ENCODE results near the gene WLS. TPM values are rescaled to one million over a fixed set of nuclear protein-coding genes. Genes with fewer than 3 reads are reported as not detected.
A peak's percentile ranks its signal among the peaks of the same experiment; 100 is the strongest.

WLS gene
- total RNA-seq, 4 donors from 2014 or later, result 94.8 to 228 (median 163) TPM

- H3K27ac ChIP-seq (replicated peaks in 1 of 4), result peak overlapping the region in 1 of 4 donors; percentile 69
- peaks cover 34 to 86% (median 50%) of the 10 kb centered on the region in 4 donors for H3K36me3 ChIP-seq
Observed at GRCh38 chr1:68151690-68152089, 80.6 kb downstream of the WLS start.

GRCh38 chr1:68149907-68150306 is 82.4 kb downstream of the WLS start:
- H3K4me1 ChIP-seq, result peaks cover 18 to 40% (median 36%) of the 10 kb centered on the region in 4 donors
- intact Hi-C loops (cut with DNase I), result no loop called here
- 92% methylated on average over 7 of the region's 8 CpGs for WGBS
- peak overlapping the region; percentile 69 to 83 (median 76) for H3K27ac ChIP-seq (replicated peaks in 1 of 4)
- H3K36me3 ChIP-seq, result peaks cover 34 to 93% (median 52%) of the 10 kb centered on the region in 4 donors
- TF ChIP-seq POLR2A (IDR thresholded peaks at IDR 0.05; ENCODE audit: low read depth) (no peak), CTCF (IDR thresholded peaks at IDR 0.05) (no peak), POLR2AphosphoS5 (IDR thresholded peaks at IDR 0.05) (no peak), EP300 (IDR thresholded peaks at IDR 0.05) (no peak)
- H3K9me3 ChIP-seq, result no peaks in the 10 kb centered on the region
- no peak for DNase-seq (ENCODE audit: extremely low spot score)
- no peaks in the 10 kb centered on the region for H3K27me3 ChIP-seq
- no peak overlapping the region for H3K4me3 ChIP-seq

More at GRCh38 chr1:68151690-68152089, 80.6 kb downstream of the WLS start:
- TF ChIP-seq POLR2A (IDR thresholded peaks at IDR 0.05; ENCODE audit: low read depth) (no peak), EP300 (IDR thresholded peaks at IDR 0.05) (no peak), POLR2AphosphoS5 (IDR thresholded peaks at IDR 0.05) (no peak), CTCF (IDR thresholded peaks at IDR 0.05) (no peak)
- no peaks in the 10 kb centered on the region for H3K27me3 ChIP-seq
- no peak for DNase-seq (ENCODE audit: extremely low spot score)
- no peaks in the 10 kb centered on the region for H3K9me3 ChIP-seq
- peaks cover 18 to 29% (median 24%) of the 10 kb centered on the region in 4 donors for H3K4me1 ChIP-seq
- intact Hi-C loops (cut with DNase I), result no loop called here
- H3K4me3 ChIP-seq, result no peak overlapping the region
- 73% methylated on average over 3 of the region's 3 CpGs for WGBS

- Histone ChIP-seq H3K27ac (replicated peaks in 1 of 4) (peak overlapping the region; percentile 69 to 83 (median 76)), H3K9me3 (no peaks in the 10 kb centered on the region), H3K4me3 (no peak overlapping the region), H3K4me1 (peaks cover 18 to 44% (median 38%) of the 10 kb centered on the region in 4 donors), H3K27me3 (no peaks in the 10 kb centered on the region), H3K36me3 (peaks cover 34 to 93% (median 52%) of the 10 kb centered on the region in 4 donors)
- intact Hi-C loops (cut with DNase I), result no loop called here
- DNase-seq (ENCODE audit: extremely low spot score), result no peak
- WGBS, result 63% methylated on average over 5 of the region's 5 CpGs
- TF ChIP-seq POLR2AphosphoS5 (IDR thresholded peaks at IDR 0.05) (peak; percentile 61 to 73), POLR2A (IDR thresholded peaks at IDR 0.05; ENCODE audit: low read depth) (no peak)
Observed at GRCh38 chr1:68149110-68149798, 83.1 kb downstream of the WLS start.

- peaks cover 18 to 46% (median 39%) of the 10 kb centered on the region in 4 donors for H3K4me1 ChIP-seq
- DNase-seq (ENCODE audit: extremely low spot score), result no peak
- WGBS, result 91% methylated on average over 8 of the region's 8 CpGs
- intact Hi-C loops (cut with DNase I), result no loop called here
- H3K9me3 ChIP-seq, result no peaks in the 10 kb centered on the region
- no peaks in the 10 kb centered on the region for H3K27me3 ChIP-seq
- no peak for TF ChIP-seq POLR2AphosphoS5 (IDR thresholded peaks at IDR 0.05)
- no peak for TF ChIP-seq EP300 (IDR thresholded peaks at IDR 0.05)
- no peak for TF ChIP-seq POLR2A (IDR thresholded peaks at IDR 0.05; ENCODE audit: low read depth)
- no peak for TF ChIP-seq CTCF (IDR thresholded peaks at IDR 0.05)
- H3K36me3 ChIP-seq, result peaks cover 34 to 93% (median 54%) of the 10 kb centered on the region in 4 donors
- no peak overlapping the region for H3K4me3 ChIP-seq
- peak overlapping the region; percentile 69 to 83 (median 76) for H3K27ac ChIP-seq (replicated peaks in 1 of 4)
Observed at GRCh38 chr1:68148631-68149030, 83.7 kb downstream of the WLS start.

GRCh38 chr1:68147534-68148171 is 84.7 kb downstream of the WLS start:
- peaks cover 24 to 90% (median 50%) of the 10 kb centered on the region in 4 donors for H3K36me3 ChIP-seq
- 87% methylated on average over 4 of the region's 4 CpGs for WGBS
- no peak for TF ChIP-seq EP300 (IDR thresholded peaks at IDR 0.05)
- no peak for TF ChIP-seq POLR2A (IDR thresholded peaks at IDR 0.05; ENCODE audit: low read depth)
- no peak for TF ChIP-seq CTCF (IDR thresholded peaks at IDR 0.05)
- TF ChIP-seq POLR2AphosphoS5 (IDR thresholded peaks at IDR 0.05), result no peak
- H3K4me1 ChIP-seq, result peaks cover 19 to 56% (median 49%) of the 10 kb centered on the region in 4 donors
- H3K27ac ChIP-seq (replicated peaks in 1 of 4), result peak overlapping the region; percentile 69 to 83 (median 76)
- no peaks in the 10 kb centered on the region for H3K9me3 ChIP-seq
- no peaks in the 10 kb centered on the region for H3K27me3 ChIP-seq
- no peak overlapping the region for H3K4me3 ChIP-seq
- intact Hi-C loops (cut with DNase I), result no loop called here
- DNase-seq (ENCODE audit: extremely low spot score), result no peak

All from esophagus muscularis mucosa (tissue), 4 donors.